Large intestine (tissue), 12 donors: Measurements from ENCODE around the gene PHF11. TPM values are rescaled to one million over a fixed set of nuclear protein-coding genes. Genes with fewer than 3 reads are reported as not detected.

Source experiments
- DNase-seq, 2 donors: peaks; one replicate each; pipeline versions ENCODE4 v3.0.0 to v3.0.0-alpha.2; 2013
- H3K27ac ChIP-seq: one replicate; pipeline ENCODE4 v1.5.1; 2013; ENCODE audit warnings: low read length
- H3K27me3 ChIP-seq: 2 replicates; pipeline ENCODE4 v1.6.1; 2013; ENCODE audit warnings: low read length; ENCODE audit not compliant: control insufficient read depth, insufficient read depth
- H3K36me3 ChIP-seq: 2 replicates; pipeline ENCODE4 v1.6.1; 2013; ENCODE audit warnings: low read length; ENCODE audit not compliant: control insufficient read depth, insufficient read depth
- H3K4me1 ChIP-seq: one replicate; pipeline ENCODE4 v1.6.1; 2013; ENCODE audit warnings: low read length; ENCODE audit not compliant: control insufficient read depth, insufficient read depth
- H3K4me3 ChIP-seq: one replicate; pipeline ENCODE4 v1.5.1; 2013; ENCODE audit warnings: low read length
- H3K9me3 ChIP-seq: one replicate; pipeline ENCODE4 v1.6.1; 2013; ENCODE audit warnings: mild to moderate bottlenecking, low read depth, low read length, moderate library complexity; ENCODE audit not compliant: control insufficient read depth
- WGBS: methylation state at CpG from one replicate; pipeline ENCODE4 v1.1.5; 2013; ENCODE audit warnings: low lambda C conversion rate; ENCODE audit not compliant: insufficient coverage; 5-methylcytosine and 5-hydroxymethylcytosine counted together
- long read RNA-seq, 11 donors: transcript quantifications; one replicate each; lab custom pipeline, GENCODE V29; 2026
- polyA plus RNA-seq: library from polyadenylated mRNA; unstranded; fragments of 120-200 nt; gene quantifications from one replicate; pipeline ENCODE4 v1.2.1, GENCODE V29; 2013

Gene PHF11
- polyA plus RNA-seq: 47.3 TPM
- long read RNA-seq, donor 1, partial matches to known transcripts: 0 of 1 reads
- long read RNA-seq, donor 1, other reads (novel, unspliced or antisense): 0 of 1 reads
- long read RNA-seq, donor 2, transcript PHF11-202 (10 exons, 1,359 nt): major isoform, 5 of 19 reads
- long read RNA-seq, donor 2, partial matches to known transcripts: 10 of 19 reads
- long read RNA-seq, donor 2, other reads (novel, unspliced or antisense): 0 of 19 reads
- long read RNA-seq, donor 3: 0 reads
- long read RNA-seq, donor 4: 0 reads
- long read RNA-seq, donor 5, partial matches to known transcripts: 0 of 3 reads
- long read RNA-seq, donor 5, other reads (novel, unspliced or antisense): 0 of 3 reads
- long read RNA-seq, donor 6, transcript PHF11-202 (10 exons, 1,359 nt): major isoform, 7 of 16 reads
- long read RNA-seq, donor 6, partial matches to known transcripts: 7 of 16 reads
- long read RNA-seq, donor 6, other reads (novel, unspliced or antisense): 0 of 16 reads
- long read RNA-seq, donor 7, partial matches to known transcripts: 0 of 6 reads
- long read RNA-seq, donor 7, other reads (novel, unspliced or antisense): 0 of 6 reads
- long read RNA-seq, donor 8, transcript PHF11-202 (10 exons, 1,359 nt): major isoform, 6 of 11 reads
- long read RNA-seq, donor 8, partial matches to known transcripts: 0 of 11 reads
- long read RNA-seq, donor 8, other reads (novel, unspliced or antisense): 0 of 11 reads
- long read RNA-seq, donor 9, partial matches to known transcripts: 7 of 12 reads
- long read RNA-seq, donor 9, other reads (novel, unspliced or antisense): 0 of 12 reads
- long read RNA-seq, donor 10, transcript PHF11-202 (10 exons, 1,359 nt): major isoform, 6 of 10 reads
- long read RNA-seq, donor 10, partial matches to known transcripts: 0 of 10 reads
- long read RNA-seq, donor 10, other reads (novel, unspliced or antisense): 0 of 10 reads
- long read RNA-seq, donor 11, partial matches to known transcripts: 0 of 6 reads
- long read RNA-seq, donor 11, other reads (novel, unspliced or antisense): 0 of 6 reads

DNA sequence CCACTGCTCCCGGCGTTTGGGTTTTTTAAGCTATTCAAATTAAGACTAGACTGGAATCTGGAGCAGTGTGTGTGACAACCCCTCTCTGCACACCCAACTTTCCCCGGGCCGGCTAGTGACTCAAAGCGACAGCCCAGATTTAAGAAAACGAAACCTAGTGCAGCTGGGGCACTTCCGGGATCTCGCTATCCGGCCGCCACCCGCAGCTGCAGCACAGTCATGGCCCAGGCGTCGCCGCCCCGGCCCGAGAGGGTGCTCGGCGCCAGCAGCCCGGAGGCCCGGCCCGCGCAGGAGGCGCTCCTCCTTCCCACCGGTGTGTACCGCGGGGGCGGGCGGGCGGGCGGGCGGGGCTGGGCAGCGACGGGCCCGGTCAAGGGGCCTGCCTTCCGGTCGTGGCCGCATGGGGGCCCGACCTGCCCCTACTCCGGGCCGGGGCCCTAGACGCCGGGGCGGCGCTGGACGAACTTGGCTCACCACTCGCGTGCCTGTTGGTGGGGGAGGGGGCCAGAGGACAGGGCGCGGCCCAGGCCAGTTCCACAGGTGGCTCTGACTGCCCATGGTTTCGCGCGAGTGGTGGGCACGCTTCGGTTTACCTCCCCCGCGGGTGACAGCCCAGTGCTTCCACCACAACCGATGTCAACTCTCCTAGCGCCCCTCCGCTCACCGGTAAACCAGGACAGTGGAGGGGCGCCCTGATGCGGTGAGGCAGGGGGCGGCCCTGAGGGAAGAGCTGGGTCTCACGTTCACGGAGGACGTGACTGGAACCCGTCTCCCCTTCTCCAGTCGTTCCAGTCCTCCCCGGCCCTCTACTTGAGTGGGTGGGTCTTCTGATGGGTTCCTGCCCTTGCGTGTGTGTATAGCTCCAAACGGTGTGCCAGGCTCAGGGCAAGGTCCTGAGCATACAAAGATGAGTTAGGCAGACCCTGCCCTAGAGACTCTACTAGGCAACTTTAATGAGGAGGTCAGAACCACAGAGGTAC, at the start of gene PHF11:
PHF11 (plus strand) TSS at position 171 of the 980 bp plus-strand sequence; CDS start at position 220, 49 bp downstream.
- peak; percentile 71 to 82 for DNase-seq
- peak within 1 kb of the TSS; percentile 77 for H3K4me3 ChIP-seq
- H3K9me3 ChIP-seq: no peaks in the 10 kb centered on the region
- no CpG with 5 or more reads among the region's 71 CpGs for WGBS
- peak within 1 kb of the TSS; percentile 91 for H3K27ac ChIP-seq
- H3K36me3 ChIP-seq: peaks cover 3% of the 10 kb centered on the region
- H3K27me3 ChIP-seq: no peaks in the 10 kb centered on the region
- no peaks in the 10 kb centered on the region for H3K4me1 ChIP-seq

DNA sequence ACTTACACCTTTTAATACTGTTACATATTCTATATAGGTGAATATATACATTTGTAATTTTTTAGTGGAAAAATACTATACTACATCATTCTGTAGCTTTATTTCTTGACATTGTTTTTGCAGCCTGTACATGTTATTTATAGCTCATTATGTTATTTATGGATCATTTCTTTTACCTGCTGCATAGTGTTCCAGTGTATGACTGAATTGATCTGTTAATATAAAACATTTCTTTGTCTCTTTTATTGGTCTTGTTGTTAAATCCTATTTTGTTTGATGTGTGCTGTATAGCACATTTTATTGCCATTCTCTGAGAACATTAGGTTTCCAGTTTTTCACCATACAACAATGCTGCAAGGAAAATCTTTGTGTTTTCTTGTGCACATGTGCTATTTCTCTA, 49.3 kb upstream of the PHF11 start:
- H3K9me3 ChIP-seq: no peaks in the 10 kb centered on the region
- no peak overlapping the region for H3K4me3 ChIP-seq
- H3K27ac ChIP-seq: no peak overlapping the region
- DNase-seq: no peak
- no peaks in the 10 kb centered on the region for H3K36me3 ChIP-seq
- no peaks in the 10 kb centered on the region for H3K27me3 ChIP-seq
- peaks cover 2% of the 10 kb centered on the region for H3K4me1 ChIP-seq

DNA sequence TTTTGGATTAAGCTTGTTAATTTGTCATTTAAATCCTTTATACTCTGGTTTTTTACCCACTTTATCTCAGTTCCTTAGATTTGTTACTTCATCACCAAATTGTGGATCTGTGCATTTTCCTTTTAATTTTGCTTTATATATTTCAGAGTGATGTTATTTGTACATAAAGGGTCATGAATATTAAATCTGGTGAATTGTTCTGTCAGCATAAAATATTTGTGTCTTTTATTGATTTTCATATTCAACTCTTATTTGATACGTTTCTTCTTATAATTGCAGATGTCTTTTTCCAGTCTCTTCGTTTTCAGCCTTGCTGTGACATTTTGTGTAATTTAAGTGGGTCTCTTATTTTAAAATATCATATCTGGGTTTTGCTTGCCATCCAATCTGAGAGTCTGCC, 47.0 kb upstream of the PHF11 start:
- Histone ChIP-seq H3K9me3 (no peaks in the 10 kb centered on the region), H3K36me3 (peaks cover 8% of the 10 kb centered on the region), H3K27ac (no peak overlapping the region), H3K4me3 (no peak overlapping the region), H3K4me1 (peaks cover 2% of the 10 kb centered on the region), H3K27me3 (no peaks in the 10 kb centered on the region)
- no peak for DNase-seq
- WGBS: 96% methylated on average over 2 of the region's 2 CpGs

DNA sequence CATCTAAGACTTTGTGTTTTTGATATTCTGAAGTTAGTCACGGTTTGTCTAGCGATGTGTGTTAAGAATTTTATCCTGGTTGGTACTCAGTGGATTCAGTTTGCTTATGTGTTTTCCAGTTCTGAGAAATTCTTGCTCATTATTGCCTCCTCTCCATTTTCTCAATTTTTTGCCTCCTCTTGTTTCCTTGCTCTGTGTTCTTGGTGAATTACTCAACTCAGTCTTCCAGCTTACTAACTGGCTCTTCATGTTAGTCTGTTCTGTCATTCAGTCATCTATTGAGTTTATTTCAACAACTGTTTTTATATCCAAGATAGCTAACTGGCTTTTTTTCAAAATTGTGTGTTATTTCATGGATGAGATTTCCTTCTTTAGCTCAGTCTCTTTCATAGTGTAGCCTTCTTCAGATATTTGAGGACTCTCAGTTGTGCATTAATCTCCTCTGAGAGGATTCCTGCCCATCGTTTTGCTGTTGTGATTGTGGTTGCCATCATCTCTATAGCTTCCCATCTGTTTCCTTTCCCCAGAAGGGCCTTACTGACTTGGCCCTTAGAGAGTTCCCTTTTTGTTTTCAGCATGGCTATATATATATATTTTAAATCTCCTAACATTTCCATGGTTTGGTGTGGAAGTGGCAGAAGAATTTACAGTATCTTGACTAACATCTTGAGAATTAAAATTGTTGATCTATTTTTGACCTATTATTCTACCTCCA, 45.5 kb upstream of the PHF11 start:
- Histone ChIP-seq H3K27ac (no peak overlapping the region), H3K4me3 (no peak overlapping the region), H3K9me3 (no peaks in the 10 kb centered on the region), H3K36me3 (peaks cover 8% of the 10 kb centered on the region), H3K27me3 (no peaks in the 10 kb centered on the region), H3K4me1 (peaks cover 2% of the 10 kb centered on the region)
- WGBS: no CpG with 5 or more reads among the region's 3 CpGs
- DNase-seq: no peak

DNA sequence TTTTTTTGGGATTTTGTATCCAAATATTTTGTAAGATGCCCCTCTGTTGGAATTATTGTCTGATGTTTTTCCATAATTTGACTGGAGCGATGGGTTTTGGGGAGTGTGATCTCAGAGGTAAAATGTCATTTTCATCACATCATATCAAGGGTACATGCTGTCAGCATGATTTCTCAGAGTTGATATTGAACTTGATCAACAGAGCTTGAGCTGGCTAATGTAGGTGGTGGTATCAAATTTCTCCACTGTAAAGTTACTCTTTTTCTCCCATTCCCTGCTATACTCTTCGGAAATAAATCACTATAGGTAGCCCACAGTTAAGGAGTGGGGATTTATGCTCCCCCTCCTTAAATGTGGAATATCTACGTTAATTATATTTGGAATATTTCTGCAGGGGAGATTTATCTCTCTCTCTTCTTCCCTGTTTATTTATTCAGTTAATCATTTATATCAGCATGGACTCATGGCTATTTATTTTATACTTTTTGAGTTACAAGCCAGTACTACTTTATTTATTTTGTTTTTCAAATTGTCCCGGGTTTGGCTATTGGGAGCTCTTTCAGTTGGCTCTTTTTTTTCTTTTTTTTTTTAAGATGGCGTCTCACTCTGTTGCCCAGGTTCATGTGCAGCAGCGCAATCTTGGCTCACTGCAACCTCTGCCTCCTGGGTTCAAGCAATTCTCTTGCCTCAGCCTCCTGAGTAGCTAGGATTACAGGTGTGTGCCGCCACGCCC, 42.9 kb upstream of the PHF11 start:
- Histone ChIP-seq H3K27me3 (no peaks in the 10 kb centered on the region), H3K27ac (no peak overlapping the region), H3K4me1 (no peaks in the 10 kb centered on the region), H3K9me3 (no peaks in the 10 kb centered on the region), H3K36me3 (peaks cover 8% of the 10 kb centered on the region), H3K4me3 (no peak overlapping the region)
- DNase-seq: no peak
- 94% methylated on average over 3 of the region's 8 CpGs for WGBS

DNA sequence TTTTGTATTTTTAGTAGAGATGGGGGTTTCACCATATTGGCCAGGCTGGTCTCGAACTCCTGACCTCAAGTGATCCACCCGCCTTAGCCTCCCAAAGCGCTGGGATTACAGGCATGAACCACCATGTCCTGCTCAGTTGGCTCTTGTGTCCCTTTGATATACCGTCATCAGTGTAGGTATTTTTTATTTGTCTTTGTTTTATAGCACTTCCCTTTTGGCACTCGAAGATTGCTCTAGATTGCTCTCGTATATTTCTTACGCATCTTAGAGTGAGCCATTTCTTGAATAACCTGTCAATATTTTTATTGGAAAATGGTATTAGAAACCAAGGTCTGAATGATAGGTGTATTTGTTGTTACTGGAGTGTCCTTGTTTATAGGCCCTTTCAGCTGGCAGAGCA, 42.3 kb upstream of the PHF11 start:
- 100% methylated on average over 3 of the region's 7 CpGs for WGBS
- H3K4me1 ChIP-seq: no peaks in the 10 kb centered on the region
- no peak for DNase-seq

DNA sequence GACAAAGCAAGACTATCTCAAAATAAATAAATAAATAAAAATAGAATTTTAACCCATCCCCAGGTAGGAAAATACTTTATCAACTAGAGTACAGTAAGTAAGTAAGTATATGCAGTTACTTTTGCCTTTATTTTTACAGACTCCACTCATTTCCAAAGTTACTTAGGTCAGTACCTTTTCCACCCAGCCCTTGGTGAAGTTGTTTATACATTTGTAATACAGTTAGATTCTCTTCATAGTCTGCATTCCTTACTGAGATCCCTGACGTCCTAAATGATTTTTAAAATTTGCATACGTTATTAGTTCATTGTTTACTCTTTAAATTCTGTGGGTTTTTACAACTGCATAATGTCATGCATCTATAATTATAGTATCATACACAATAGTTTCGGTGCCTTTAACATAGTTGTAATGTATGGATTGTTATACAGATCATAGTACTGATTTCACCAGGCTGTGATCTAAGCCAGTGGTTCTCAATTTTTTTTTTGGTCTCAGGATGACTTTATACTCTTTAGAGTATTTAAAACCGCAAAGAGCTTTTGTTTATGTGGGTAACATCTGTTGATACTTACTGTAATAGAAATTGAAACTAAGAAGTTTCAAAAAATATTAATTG, 41.3 kb upstream of the PHF11 start:
- peaks cover 8% of the 10 kb centered on the region for H3K36me3 ChIP-seq
- no peaks in the 10 kb centered on the region for H3K4me1 ChIP-seq
- H3K4me3 ChIP-seq: no peak overlapping the region
- no peaks in the 10 kb centered on the region for H3K9me3 ChIP-seq
- no peak for DNase-seq
- 58% methylated on average over 3 of the region's 4 CpGs for WGBS
- no peaks in the 10 kb centered on the region for H3K27me3 ChIP-seq
- no peak overlapping the region for H3K27ac ChIP-seq

More for the DNA sequence above, 42.3 kb upstream of the PHF11 start:
- H3K4me3 ChIP-seq: no peak overlapping the region
- H3K27me3 ChIP-seq: no peaks in the 10 kb centered on the region
- H3K9me3 ChIP-seq: no peaks in the 10 kb centered on the region
- no peak overlapping the region for H3K27ac ChIP-seq
- peaks cover 8% of the 10 kb centered on the region for H3K36me3 ChIP-seq

DNA sequence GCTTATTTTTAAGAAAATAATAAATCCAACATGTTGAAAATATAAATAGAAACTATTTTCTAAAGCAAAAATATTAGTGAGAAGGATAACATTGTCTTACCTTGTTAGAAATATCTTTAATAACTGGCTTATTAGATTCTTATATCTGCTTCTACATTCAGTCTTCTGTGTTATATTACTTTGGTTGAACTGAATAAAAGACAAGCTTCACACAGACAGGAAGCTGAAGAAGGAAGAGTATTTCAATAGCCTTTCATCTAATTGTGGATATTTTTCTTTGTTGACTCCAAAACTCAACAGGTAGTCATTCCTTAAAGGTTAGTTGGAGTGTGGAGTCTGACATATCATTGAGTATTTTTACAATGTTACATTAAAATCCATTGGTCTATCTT, 40.8 kb upstream of the PHF11 start:
- Histone ChIP-seq H3K27me3 (no peaks in the 10 kb centered on the region), H3K4me1 (no peaks in the 10 kb centered on the region), H3K4me3 (no peak overlapping the region), H3K27ac (no peak overlapping the region), H3K9me3 (no peaks in the 10 kb centered on the region), H3K36me3 (peaks cover 8% of the 10 kb centered on the region)
- DNase-seq: no peak

DNA sequence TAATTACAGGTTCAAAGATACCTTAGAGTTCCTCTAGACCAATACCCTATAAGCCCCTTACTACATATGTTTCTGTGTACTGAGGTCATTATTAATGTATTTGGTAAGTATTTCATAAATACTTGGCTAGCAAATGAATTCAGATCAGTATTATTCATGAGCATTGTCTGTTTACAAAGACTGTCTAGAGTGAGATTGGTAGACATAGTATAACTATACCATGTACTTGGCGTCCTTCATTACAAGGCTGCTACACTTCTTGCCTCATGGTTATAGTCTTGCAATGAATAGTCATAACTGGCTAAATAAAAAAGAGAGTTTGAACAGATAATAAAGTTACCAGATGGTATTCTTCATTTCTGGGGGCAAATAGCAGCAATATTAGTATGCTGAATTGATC, 39.6 kb upstream of the PHF11 start:
- DNase-seq: no peak
- Histone ChIP-seq H3K27ac (no peak overlapping the region), H3K9me3 (no peaks in the 10 kb centered on the region), H3K4me1 (no peaks in the 10 kb centered on the region), H3K27me3 (no peaks in the 10 kb centered on the region), H3K36me3 (peaks cover 9% of the 10 kb centered on the region), H3K4me3 (no peak overlapping the region)
- WGBS: 100% methylated on average over 1 of the region's 1 CpG
